Measurements from ENCODE around the gene TCIRG1.

TCIRG1 gene

GRCh38 chr11:68003846-68004550 lies 34.8 kb upstream of the TCIRG1 start, which contains the start of gene UNC93B1:
TSS of gene UNC93B1 (minus strand) at chr11:68004097. CDS start at chr11:68004043, 54 bp downstream.
- peak within 1 kb of the TSS; percentile 42 for H3K4me3 ChIP-seq (ENCODE audit: severe bottlenecking)
- DNase-seq (ENCODE audit: low spot score): peak; percentile 88
- ATAC-seq (ENCODE audit: low read depth): peak; percentile 74

GRCh38 chr11:68004551-68005335 lies 34.1 kb upstream of the TCIRG1 start:
- H3K27ac ChIP-seq (ENCODE audit: poor library complexity, severe bottlenecking): peak overlapping the region; percentile 35
- H3K4me3 ChIP-seq (ENCODE audit: severe bottlenecking): peak overlapping the region; percentile 42
- H3K36me3 ChIP-seq (ENCODE audit: low read depth): no peaks in the 10 kb centered on the region
- no peaks in the 10 kb centered on the region for H3K9me3 ChIP-seq (ENCODE audit: severe bottlenecking)
- H3K4me1 ChIP-seq (ENCODE audit: insufficient read depth, poor library complexity, severe bottlenecking): peaks cover 13% of the 10 kb centered on the region
- DNase-seq (ENCODE audit: low spot score) (peak; percentile 47), ATAC-seq (ENCODE audit: low read depth) (no peak)
- no peaks in the 10 kb centered on the region for H3K27me3 ChIP-seq (ENCODE audit: insufficient read depth, poor library complexity, severe bottlenecking)
- TF ChIP-seq CTCF (IDR thresholded peaks at IDR 0.05; ENCODE audit: poor library complexity, severe bottlenecking): no peak

More at GRCh38 chr11:68003846-68004550, 34.8 kb upstream of the TCIRG1 start, which contains the start of gene UNC93B1:
- Histone ChIP-seq H3K36me3 (ENCODE audit: low read depth) (no peaks in the 10 kb centered on the region), H3K27ac (ENCODE audit: poor library complexity, severe bottlenecking) (peak within 1 kb of the TSS; percentile 35), H3K9me3 (ENCODE audit: severe bottlenecking) (no peaks in the 10 kb centered on the region), H3K27me3 (ENCODE audit: insufficient read depth, poor library complexity, severe bottlenecking) (no peaks in the 10 kb centered on the region), H3K4me1 (ENCODE audit: insufficient read depth, poor library complexity, severe bottlenecking) (peaks cover 7% of the 10 kb centered on the region)
- TF ChIP-seq CTCF (IDR thresholded peaks at IDR 0.05; ENCODE audit: poor library complexity, severe bottlenecking): no peak

- no peak for TF ChIP-seq CTCF (IDR thresholded peaks at IDR 0.05; ENCODE audit: poor library complexity, severe bottlenecking)
- no peak for ATAC-seq (ENCODE audit: low read depth)
- Histone ChIP-seq H3K4me1 (ENCODE audit: insufficient read depth, poor library complexity, severe bottlenecking) (peaks cover 24% of the 10 kb centered on the region), H3K4me3 (ENCODE audit: severe bottlenecking) (no peak overlapping the region), H3K36me3 (ENCODE audit: low read depth) (no peaks in the 10 kb centered on the region), H3K27ac (ENCODE audit: poor library complexity, severe bottlenecking) (no peak overlapping the region), H3K27me3 (ENCODE audit: insufficient read depth, poor library complexity, severe bottlenecking) (no peaks in the 10 kb centered on the region), H3K9me3 (ENCODE audit: severe bottlenecking) (no peaks in the 10 kb centered on the region)
- DNase-seq (ENCODE audit: low spot score): no peak
These were observed 32.1 kb upstream of the TCIRG1 start for GRCh38 chr11:68006606-68007166.

GRCh38 chr11:68007498-68008380 lies 31.1 kb upstream of the TCIRG1 start:
- Histone ChIP-seq H3K36me3 (ENCODE audit: low read depth) (no peaks in the 10 kb centered on the region), H3K9me3 (ENCODE audit: severe bottlenecking) (no peaks in the 10 kb centered on the region), H3K4me3 (ENCODE audit: severe bottlenecking) (no peak overlapping the region), H3K4me1 (ENCODE audit: insufficient read depth, poor library complexity, severe bottlenecking) (peaks cover 35% of the 10 kb centered on the region), H3K27ac (ENCODE audit: poor library complexity, severe bottlenecking) (no peak overlapping the region), H3K27me3 (ENCODE audit: insufficient read depth, poor library complexity, severe bottlenecking) (no peaks in the 10 kb centered on the region)
- DNase-seq (ENCODE audit: low spot score): peak; percentile 52
- no peak for ATAC-seq (ENCODE audit: low read depth)
- no peak for TF ChIP-seq CTCF (IDR thresholded peaks at IDR 0.05; ENCODE audit: poor library complexity, severe bottlenecking)
